Daoy (cell line): ENCODE measurements around the gene PPP6R3. TPM values are rescaled to one million over a fixed set of nuclear protein-coding genes. Genes with fewer than 3 reads are reported as not detected.

Source experiments
- DNase-seq: peaks from one replicate; pipeline ENCODE4 v3.0.0-alpha.2; 2015; ENCODE audit warnings: low read depth
- total RNA-seq: library from RNA; depleted of rRNA; stranded (reverse); fragments of >200 nt; shearing (Covaris generic); gene quantifications from 2 replicates; pipeline ENCODE4 v1.2.3, GENCODE V29; 2014

Gene PPP6R3
- total RNA-seq, 1 experiment from 2014 or later = 85.4 TPM

DNA sequence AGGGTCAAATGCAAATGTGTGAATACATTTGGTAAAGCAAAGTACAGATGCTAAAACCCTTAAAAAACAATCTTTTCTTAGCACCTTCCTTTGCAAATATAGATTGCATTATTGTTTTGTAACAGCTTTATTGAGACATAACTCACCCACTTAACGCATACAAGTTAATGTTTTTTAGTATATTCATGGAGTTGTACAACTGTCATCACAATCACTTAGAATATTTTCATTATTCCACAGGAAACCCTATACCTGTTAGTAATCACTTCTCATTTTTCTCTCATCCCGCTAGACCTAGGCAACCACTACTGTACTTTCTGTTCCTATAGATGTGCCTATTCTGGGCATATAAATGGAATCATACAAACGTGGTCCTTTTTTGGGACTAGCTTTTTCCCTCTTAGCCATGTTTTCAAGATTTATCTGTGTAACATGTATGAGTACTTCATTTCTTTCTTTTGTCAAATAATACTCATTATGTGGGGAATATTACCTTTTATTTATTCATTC is 34.7 kb downstream of the PPP6R3 start:
- DNase-seq = no peak

GRCh38 chr11:68495872-68496271 is 35.3 kb downstream of the PPP6R3 start:
- no peak for DNase-seq

DNA sequence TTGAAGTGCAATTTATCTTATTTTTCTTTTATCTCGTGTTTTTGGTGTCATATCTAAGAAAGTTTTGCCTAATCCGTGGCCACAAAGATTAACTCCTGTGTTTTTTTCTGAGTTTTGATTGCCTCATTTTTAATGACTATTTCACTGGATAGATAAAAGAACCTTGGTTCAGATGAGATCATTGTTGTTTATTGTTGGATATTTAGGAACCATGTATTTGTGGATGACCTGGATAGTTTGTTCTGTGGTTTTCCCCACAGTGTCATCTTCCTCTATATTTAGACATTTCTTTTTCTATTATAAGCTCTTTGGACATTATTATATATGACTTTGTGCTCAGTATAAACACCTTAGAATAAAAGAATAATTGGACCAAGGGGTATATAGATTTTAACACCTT is 37.2 kb downstream of the PPP6R3 start:
- no peak for DNase-seq

DNA sequence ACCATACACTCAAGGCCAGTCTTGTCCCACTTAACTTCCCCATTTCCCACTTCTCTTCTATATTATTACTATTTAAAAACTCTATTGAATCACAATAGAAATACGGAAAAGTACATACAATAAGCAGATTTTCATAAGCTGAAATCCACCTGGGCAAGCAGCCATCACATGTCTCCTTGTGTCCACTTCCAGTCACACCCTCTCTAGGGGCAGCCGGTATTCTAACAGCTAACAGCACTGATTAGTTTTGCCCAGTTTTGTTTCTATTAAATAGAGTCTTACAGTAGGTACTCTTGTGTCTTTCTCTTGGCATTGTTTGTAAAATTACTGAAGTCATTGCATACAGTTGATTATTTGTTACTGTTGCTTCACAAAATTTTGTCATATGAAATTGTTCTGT is 37.8 kb downstream of the PPP6R3 start:
- no peak for DNase-seq

- DNase-seq = no peak
Observed at GRCh38 chr11:68498903-68499883, 38.6 kb downstream of the PPP6R3 start.

- no peak for DNase-seq
Observed at GRCh38 chr11:68500206-68500605, 39.7 kb downstream of the PPP6R3 start.

DNA sequence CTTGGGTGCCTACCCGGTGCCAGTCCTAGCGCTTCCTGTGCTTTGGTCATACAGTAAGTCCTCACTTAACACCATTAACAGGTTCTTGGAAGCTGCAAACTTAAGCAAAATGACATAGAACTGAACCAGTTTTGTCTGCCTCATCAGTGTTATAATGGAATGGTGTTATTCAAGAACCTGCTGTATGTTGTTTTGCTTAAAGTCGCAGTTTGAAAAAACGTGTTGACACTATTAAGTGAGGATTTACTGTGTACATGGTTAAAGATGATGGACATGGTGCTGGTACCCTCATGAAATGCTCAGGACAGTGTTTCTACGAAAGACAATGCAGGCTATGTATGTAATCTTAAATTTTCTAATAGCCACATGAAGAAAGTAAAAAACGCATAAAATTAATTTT is 41.3 kb downstream of the PPP6R3 start:
- no peak for DNase-seq

DNA sequence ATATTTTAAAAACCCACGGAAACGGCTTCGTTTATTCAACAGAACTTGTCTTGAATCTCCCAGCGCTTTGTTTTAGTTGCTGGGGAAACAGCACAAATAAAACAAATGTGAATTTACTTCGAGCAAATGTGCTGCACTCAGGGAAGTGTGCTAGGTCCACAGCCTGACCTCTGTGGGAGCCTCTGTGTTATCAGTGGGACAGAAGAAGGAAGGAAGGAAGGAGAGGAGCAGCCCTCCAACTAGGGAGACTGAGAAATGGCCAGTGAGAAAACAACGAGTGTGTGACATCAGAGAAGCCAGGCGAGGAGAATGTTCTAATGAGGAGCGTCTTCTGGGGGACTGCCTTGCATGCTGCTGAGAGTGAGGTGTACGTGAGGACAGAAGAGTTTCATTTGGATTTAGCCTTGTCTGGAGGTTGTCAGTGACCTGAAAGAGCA is 42.7 kb downstream of the PPP6R3 start:
- no peak for DNase-seq

DNA sequence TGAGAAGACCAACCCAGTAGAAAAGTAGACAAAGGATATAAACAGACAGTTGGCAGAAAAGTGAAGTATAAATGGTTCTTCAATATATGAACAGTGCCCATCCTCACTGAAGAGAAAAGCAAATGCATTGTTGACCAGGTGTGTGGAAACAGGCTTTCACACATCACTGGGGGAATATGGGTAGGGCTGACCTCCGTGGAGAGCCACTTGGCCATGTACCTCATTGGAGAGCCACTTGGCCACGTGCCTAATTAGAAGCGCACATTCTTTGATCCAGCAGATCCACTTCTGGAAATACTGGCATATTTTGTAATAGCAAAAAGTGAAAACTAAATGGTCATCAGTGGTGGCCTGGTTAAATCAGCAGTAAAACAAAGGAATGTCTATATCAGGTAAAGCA is 43.2 kb downstream of the PPP6R3 start:
- no peak for DNase-seq

- DNase-seq = no peak
Observed at GRCh38 chr11:68504432-68505066, 44.0 kb downstream of the PPP6R3 start.

DNA sequence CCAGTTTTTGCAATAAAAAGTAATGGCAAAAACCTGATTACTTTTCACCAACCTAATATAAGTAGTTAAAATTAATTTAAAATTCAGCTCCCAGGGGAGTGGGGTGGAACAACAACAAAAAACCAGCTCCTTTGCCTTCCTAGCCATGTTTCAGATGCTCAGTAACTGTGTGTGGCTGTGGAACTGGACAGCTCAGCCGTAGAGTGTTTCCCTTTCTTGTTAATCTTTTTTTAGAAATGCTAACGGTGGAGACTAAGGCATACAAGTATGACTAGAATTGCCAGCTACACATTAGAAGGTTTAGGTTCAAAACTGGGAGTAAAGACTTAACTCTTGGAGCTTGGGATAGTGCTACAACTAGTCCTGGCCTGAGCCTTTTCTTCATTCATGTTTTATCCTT is 45.0 kb downstream of the PPP6R3 start:
- DNase-seq = no peak

- no peak for DNase-seq
Observed at GRCh38 chr11:68506908-68507307, 46.4 kb downstream of the PPP6R3 start.

- no peak for DNase-seq
Observed at GRCh38 chr11:68508425-68508824, 47.9 kb downstream of the PPP6R3 start.

GRCh38 chr11:68509066-68509465 is 48.5 kb downstream of the PPP6R3 start:
- no peak for DNase-seq

DNA sequence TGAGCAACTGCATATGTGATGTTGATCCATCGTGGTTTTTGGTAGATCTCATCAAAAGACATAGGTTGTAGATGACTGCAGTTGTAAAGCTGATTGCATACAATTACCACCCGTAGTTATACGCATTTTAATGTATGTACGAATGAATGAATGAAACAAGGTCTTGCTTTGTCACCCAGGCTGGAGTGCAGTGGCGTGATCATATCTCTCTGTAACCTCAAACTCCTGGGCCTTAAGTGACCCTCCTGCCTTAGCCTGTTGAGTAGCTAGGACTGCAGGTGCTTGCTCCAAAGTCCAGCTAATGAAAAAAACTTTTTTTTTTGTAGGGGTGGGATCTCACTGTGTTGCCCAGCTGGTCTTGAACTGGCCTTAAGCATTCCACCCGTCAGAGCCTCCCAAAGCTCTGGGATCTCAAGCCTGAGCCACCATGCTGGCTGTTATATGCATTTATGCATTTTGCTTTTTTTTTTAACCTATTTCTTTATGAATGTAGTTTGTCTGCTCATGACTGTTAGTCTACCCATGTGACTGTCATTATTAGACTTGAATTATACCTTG is 53.5 kb downstream of the PPP6R3 start:
- DNase-seq = no peak

- no peak for DNase-seq
Observed at GRCh38 chr11:68517121-68517741, 56.7 kb downstream of the PPP6R3 start.

GRCh38 chr11:68518191-68518590 is 57.6 kb downstream of the PPP6R3 start:
- DNase-seq = no peak

DNA sequence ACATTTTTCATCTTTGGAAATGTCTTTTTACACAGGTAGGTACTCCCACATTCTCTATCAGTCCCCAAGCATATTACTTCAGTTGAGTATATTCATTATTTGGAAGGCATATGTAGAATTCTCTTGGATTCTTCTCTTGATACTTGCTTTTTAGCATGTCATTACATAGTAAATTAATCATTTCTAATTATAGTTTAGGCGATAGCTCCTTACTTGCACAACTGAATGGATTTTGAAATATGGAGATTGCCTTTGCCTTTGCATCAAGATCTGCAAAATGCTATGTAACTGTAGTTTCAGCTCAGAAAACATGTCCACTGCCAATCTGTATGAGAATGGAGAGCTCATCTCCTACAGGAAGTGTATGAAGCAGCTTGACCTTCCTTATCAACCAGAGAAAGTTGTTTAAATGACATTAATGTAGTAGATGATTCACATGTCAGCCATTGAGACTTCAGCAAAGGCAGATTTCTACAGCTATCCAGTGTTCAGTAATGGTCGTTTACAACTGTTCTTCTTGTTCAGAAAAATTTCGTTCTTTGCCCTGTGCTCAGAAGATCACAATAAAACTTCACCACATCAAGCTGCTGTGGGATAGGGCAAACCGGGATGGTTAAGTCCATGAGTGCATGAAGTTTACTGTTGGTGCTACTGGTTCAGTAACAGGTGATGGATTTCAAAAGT is 61.6 kb downstream of the PPP6R3 start:
- no peak for DNase-seq

DNA sequence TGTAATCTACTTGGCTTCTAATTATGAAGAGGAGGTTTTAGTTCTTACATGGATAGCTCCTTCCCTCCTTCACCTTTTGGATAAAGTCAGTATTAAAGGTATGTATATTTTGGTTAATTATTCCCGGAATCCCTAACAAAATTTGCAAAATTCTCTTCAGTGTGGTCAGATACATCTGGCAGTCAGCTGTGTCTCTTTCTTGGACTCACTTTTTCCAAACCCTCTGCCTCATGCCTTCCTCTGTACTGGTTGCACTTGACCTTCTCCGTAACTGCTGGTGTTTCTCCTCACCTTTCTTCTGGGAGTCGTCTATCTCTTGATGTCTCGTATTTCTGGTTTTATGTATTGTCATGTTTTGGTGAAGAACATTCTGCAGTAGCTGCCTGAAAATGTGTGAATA is 62.5 kb downstream of the PPP6R3 start:
- no peak for DNase-seq

GRCh38 chr11:68523743-68524142 is 63.2 kb downstream of the PPP6R3 start:
- no peak for DNase-seq

GRCh38 chr11:68524213-68524612 is 63.7 kb downstream of the PPP6R3 start:
- DNase-seq = peak; percentile 18
